ENCODE data around the gene ZNF532.

DNA sequence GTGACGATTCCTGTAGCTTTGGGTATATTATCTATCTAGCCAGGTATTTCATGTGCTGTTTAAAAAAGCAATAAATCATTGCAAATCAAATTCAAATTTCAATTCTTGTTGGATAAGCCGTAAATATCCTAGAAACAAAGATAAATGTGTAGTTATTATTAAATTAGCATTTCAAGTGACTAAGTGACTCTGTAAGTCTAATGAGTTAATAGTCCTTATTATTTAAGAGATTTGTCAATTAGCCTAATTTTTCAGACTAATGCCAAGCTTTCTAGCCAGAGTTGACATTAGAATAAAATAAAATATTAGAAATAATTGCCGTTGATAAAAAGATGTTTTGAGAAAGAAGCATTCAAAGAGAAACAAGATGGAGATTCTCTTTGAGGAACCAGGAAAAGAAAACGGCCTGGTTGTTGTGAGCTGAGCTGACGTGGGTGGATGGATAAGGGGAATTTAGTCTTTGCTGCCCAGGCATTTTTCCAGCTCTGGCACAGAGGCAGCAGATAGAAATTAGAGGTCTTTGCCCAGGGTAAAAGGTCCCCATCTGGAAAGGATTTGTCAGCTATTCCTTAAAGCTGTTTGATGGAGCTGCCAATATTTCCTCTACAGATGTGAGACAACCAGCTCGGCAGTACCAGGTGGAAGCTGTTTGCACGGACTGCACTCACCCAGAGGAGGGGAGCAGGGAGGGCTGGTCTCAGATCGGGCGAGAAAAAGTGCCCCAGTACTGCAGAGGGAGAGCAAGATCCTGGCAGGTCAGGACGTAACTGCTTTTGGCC, 157.7 kb downstream of the ZNF532 start:
- TF ChIP-seq, protein P1, sequence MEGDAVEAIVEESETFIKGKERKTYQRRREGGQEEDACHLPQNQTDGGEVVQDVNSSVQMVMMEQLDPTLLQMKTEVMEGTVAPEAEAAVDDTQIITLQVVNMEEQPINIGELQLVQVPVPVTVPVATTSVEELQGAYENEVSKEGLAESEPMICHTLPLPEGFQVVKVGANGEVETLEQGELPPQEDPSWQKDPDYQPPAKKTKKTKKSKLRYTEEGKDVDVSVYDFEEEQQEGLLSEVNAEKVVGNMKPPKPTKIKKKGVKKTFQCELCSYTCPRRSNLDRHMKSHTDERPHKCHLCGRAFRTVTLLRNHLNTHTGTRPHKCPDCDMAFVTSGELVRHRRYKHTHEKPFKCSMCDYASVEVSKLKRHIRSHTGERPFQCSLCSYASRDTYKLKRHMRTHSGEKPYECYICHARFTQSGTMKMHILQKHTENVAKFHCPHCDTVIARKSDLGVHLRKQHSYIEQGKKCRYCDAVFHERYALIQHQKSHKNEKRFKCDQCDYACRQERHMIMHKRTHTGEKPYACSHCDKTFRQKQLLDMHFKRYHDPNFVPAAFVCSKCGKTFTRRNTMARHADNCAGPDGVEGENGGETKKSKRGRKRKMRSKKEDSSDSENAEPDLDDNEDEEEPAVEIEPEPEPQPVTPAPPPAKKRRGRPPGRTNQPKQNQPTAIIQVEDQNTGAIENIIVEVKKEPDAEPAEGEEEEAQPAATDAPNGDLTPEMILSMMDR (IDR thresholded peaks at IDR 0.05), result no peak
- no peak for TF ChIP-seq POLR2A (IDR thresholded peaks at IDR 0.05)
